ENCODE measurements around the gene F12.

Gene F12

DNA sequence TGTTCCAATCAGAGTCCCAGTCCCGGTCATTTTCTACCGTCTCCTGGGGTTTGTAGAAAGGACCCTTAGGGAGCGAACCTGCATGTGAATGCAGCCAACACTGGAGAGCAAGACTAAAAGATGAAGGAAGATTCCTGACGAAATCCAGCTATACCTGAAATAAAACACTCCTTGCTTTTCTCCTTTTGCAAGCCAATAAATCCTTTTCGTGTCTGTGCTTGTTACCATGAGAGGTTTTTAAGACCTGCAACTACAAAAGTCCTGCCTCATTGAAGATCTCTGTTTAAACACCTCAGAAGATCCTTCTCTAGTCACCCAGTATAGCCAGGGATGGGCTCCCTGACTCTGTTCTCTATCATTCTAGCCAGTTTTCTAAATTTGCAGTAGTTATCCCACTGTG lies 35.2 kb downstream of the F12 start:
- peaks cover 0 to 4% of the 10 kb centered on the region in 2 donors for H3K36me3 ChIP-seq (ENCODE audit: control insufficient read depth in 2 of 2, insufficient read depth in 2 of 2, low read length in 2 of 2)
- H3K27ac ChIP-seq (ENCODE audit: low read depth in 2 of 2, low read length in 2 of 2), result no peak overlapping the region
- no peaks in the 10 kb centered on the region for H3K27me3 ChIP-seq (ENCODE audit: control insufficient read depth in 2 of 2, insufficient read depth in 2 of 2, low read length in 2 of 2)
- no peak overlapping the region for H3K4me3 ChIP-seq (ENCODE audit: low read length in 2 of 2)
- no peaks in the 10 kb centered on the region for H3K9me3 ChIP-seq (ENCODE audit: control insufficient read depth in 2 of 2, low read length in 2 of 2)
- no peak overlapping the region for H3K9ac ChIP-seq (ENCODE audit: low read depth in 1 of 2, low read length in 2 of 2)
- H3K4me1 ChIP-seq (ENCODE audit: control insufficient read depth in 2 of 2, insufficient read depth in 2 of 2, low read length in 2 of 2), result peaks cover 9 to 13% of the 10 kb centered on the region in 2 donors

DNA sequence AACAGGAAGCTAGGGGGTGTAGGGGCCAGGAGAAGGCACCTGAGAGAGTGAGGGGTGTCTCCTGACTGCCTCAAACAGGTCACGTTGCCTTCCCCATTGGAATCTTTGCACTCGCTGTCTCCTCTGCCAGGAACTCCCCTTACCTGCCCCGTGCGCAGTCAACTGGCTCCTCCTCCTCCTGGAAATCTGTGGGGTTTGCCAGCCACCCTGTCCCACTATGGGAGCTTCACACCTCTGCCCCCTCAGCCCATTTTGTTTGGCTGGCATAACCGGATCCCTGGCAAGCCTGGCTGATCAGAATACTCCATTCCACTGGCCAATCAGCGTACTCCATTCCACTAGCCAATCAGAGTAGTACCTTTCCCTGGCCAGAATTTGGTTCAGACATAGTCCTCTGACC lies 35.6 kb downstream of the F12 start:
- H3K9me3 ChIP-seq (ENCODE audit: control insufficient read depth in 2 of 2, low read length in 2 of 2), result no peaks in the 10 kb centered on the region
- no peak overlapping the region for H3K27ac ChIP-seq (ENCODE audit: low read depth in 2 of 2, low read length in 2 of 2)
- H3K27me3 ChIP-seq (ENCODE audit: control insufficient read depth in 2 of 2, insufficient read depth in 2 of 2, low read length in 2 of 2), result no peaks in the 10 kb centered on the region
- H3K36me3 ChIP-seq (ENCODE audit: control insufficient read depth in 2 of 2, insufficient read depth in 2 of 2, low read length in 2 of 2), result peaks cover 0 to 4% of the 10 kb centered on the region in 2 donors
- H3K4me3 ChIP-seq (ENCODE audit: low read length in 2 of 2), result no peak overlapping the region
- H3K9ac ChIP-seq (ENCODE audit: low read depth in 1 of 2, low read length in 2 of 2), result no peak overlapping the region
- H3K4me1 ChIP-seq (ENCODE audit: control insufficient read depth in 2 of 2, insufficient read depth in 2 of 2, low read length in 2 of 2), result peaks cover 9 to 17% of the 10 kb centered on the region in 2 donors

DNA sequence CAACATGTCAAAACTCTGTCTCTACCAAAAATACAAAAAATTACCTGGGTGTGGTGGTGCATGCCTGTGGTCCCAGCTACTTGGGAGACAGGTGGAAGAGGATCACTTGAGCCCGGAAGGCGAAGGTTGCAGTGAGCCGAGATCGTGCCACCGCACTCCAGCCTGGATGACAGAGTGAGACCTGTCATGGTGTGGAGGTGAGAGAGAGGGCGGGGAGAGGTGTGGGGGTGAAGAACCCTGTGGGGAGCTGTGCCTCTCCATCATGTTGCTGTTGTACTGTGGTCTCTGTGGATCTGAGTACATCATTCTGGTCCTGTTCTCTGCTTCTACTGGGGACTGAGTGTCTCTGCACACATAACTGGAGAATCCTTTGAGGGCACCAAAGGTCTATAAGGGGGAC lies 36.5 kb downstream of the F12 start:
- Histone ChIP-seq H3K36me3 (ENCODE audit: control insufficient read depth in 2 of 2, insufficient read depth in 2 of 2, low read length in 2 of 2) (peaks cover 0 to 11% of the 10 kb centered on the region in 2 donors), H3K9ac (ENCODE audit: low read depth in 1 of 2, low read length in 2 of 2) (no peak overlapping the region), H3K9me3 (ENCODE audit: control insufficient read depth in 2 of 2, low read length in 2 of 2) (no peaks in the 10 kb centered on the region), H3K4me1 (ENCODE audit: control insufficient read depth in 2 of 2, insufficient read depth in 2 of 2, low read length in 2 of 2) (peaks cover 9 to 17% of the 10 kb centered on the region in 2 donors), H3K27ac (ENCODE audit: low read depth in 2 of 2, low read length in 2 of 2) (no peak overlapping the region), H3K4me3 (ENCODE audit: low read length in 2 of 2) (no peak overlapping the region), H3K27me3 (ENCODE audit: control insufficient read depth in 2 of 2, insufficient read depth in 2 of 2, low read length in 2 of 2) (no peaks in the 10 kb centered on the region)

DNA sequence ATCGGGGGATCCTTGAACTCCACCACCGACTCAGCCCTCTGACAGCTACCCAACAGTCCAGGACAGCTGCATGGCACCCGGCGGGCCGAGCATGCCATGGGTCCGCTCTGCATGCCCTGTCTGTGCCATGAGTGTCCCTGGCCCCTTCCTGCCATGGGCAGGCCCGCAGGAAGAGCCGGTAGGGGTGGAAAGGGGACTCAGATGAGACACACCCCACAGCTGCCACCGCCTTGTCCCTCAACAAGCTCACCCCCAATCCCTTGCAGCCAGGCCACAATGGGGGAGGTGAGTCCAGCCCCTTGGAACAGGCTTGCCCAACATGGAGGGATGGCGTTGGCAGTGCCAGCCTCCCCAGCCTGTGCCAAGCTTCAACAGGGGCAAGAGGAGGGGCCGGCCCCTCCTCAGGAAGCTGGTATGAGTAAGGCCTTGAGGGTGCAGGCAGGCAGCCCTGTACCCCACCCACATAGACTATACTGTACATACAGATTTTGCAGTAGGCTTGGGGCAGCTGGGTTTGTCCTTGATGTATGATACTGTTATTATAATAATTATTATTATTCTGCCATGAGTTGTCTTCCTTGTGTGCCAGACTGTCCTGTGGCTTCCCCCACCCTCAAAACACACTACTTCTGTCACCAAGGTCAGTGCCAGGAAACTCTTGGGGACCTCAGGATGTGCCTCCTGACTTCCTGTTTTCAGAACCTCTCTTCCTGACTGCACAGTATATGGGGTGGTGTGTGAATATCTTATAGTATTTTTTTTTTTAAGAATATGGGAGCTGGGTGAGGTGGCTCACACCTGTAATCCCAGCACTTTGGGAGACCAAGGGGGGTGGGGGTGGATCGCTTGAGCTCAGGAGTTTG lies 37.1 kb downstream of the F12 start:
- no peaks in the 10 kb centered on the region for H3K9me3 ChIP-seq (ENCODE audit: control insufficient read depth in 2 of 2, low read length in 2 of 2)
- peaks cover 13 to 22% of the 10 kb centered on the region in 2 donors for H3K4me1 ChIP-seq (ENCODE audit: control insufficient read depth in 2 of 2, insufficient read depth in 2 of 2, low read length in 2 of 2)
- peaks cover 0 to 11% of the 10 kb centered on the region in 2 donors for H3K36me3 ChIP-seq (ENCODE audit: control insufficient read depth in 2 of 2, insufficient read depth in 2 of 2, low read length in 2 of 2)
- H3K4me3 ChIP-seq (ENCODE audit: low read length in 2 of 2), result no peak overlapping the region
- H3K9ac ChIP-seq (ENCODE audit: low read depth in 1 of 2, low read length in 2 of 2), result no peak overlapping the region
- H3K27ac ChIP-seq (ENCODE audit: low read depth in 2 of 2, low read length in 2 of 2), result no peak overlapping the region
- no peaks in the 10 kb centered on the region for H3K27me3 ChIP-seq (ENCODE audit: control insufficient read depth in 2 of 2, insufficient read depth in 2 of 2, low read length in 2 of 2)

DNA sequence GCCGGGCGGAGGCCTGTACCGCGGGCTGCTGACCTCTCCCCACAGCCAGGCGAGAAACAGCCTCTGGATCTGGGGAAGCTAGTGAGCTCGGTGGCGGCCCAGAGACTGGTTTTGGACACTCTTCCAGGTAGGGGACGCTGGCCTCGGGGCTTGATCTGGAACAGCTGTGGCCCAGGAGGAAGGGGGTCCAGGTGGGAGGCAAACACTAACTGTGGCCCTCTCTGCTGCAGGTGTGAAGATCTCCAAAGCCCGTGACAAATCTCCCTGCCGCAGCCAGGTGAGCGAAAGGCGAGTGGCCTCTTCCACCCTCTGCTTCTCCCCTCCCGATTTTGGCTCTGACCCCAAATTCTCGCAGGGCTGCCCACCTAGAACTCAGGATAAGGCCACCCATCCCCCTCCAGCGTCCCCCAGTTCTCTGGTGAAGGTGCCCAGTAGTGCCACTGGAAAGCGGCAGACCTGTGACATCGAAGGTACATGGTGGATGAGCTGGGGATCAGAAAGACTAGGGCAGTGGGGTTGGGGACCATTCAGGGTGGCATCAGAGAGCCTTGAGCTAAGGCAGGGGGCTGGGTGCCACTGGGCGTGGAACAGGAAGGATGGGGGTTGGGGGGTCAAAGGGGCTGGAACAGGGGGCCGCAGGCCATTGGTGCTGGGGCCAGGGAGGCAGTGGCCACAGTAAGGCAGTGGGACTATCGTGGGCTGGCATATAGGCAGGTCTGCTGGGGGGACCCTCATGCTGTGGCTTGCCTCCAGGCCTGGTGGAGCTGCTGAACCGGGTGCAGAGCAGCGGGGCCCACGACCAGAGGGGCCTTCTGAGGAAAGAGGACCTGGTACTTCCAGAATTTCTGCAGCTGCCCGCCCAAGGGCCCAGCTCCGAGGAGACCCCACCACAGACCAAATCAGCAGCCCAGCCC lies 38.0 kb downstream of the F12 start:
- Histone ChIP-seq H3K27me3 (ENCODE audit: control insufficient read depth in 2 of 2, insufficient read depth in 2 of 2, low read length in 2 of 2) (no peaks in the 10 kb centered on the region), H3K4me1 (ENCODE audit: control insufficient read depth in 2 of 2, insufficient read depth in 2 of 2, low read length in 2 of 2) (peaks cover 19 to 24% of the 10 kb centered on the region in 2 donors), H3K9ac (ENCODE audit: low read depth in 1 of 2, low read length in 2 of 2) (peak overlapping the region; percentile 26 to 61), H3K36me3 (ENCODE audit: control insufficient read depth in 2 of 2, insufficient read depth in 2 of 2, low read length in 2 of 2) (peaks cover 0 to 11% of the 10 kb centered on the region in 2 donors), H3K9me3 (ENCODE audit: control insufficient read depth in 2 of 2, low read length in 2 of 2) (no peaks in the 10 kb centered on the region), H3K4me3 (ENCODE audit: low read length in 2 of 2) (peak overlapping the region; percentile 59 to 63), H3K27ac (ENCODE audit: low read depth in 2 of 2, low read length in 2 of 2) (peak overlapping the region in 1 of 2 donors; percentile 31)

DNA sequence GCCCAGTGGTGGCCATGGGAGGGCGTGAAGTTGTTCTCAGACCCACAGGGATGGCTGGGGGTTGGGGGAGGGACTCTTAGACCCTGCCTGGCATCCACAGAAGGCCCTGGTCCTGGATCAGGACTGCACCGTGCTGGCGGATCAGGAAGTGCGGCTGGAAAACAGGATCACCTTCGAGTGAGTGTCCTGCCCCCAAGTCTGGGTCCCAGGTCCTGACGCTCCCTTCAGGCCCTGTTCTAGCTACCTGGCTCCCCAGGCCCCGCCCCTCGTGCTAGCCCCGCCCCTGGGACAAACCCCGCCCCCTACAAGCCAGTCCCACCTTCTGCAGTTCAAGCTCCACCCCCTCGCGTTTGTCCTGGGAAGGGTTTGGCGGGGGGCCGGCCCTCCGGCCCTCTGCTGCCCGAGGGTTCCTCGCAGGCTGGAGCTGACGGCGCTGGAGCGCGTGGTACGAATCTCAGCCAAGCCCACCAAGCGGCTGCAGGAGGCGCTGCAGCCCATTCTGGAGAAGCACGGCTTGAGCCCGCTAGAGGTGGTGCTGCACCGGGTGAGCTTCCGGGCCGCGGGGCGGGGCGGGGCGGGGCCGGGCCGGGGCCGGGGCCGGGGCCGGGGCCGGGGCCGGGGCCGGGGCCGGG lies 38.8 kb downstream of the F12 start:
- peaks cover 24 to 26% of the 10 kb centered on the region in 2 donors for H3K4me1 ChIP-seq (ENCODE audit: control insufficient read depth in 2 of 2, insufficient read depth in 2 of 2, low read length in 2 of 2)
- no peak overlapping the region for H3K9ac ChIP-seq (ENCODE audit: low read depth in 1 of 2, low read length in 2 of 2)
- peak overlapping the region; percentile 27 to 63 for H3K4me3 ChIP-seq (ENCODE audit: low read length in 2 of 2)
- H3K9me3 ChIP-seq (ENCODE audit: control insufficient read depth in 2 of 2, low read length in 2 of 2), result no peaks in the 10 kb centered on the region
- peaks cover 0 to 11% of the 10 kb centered on the region in 2 donors for H3K36me3 ChIP-seq (ENCODE audit: control insufficient read depth in 2 of 2, insufficient read depth in 2 of 2, low read length in 2 of 2)
- peak overlapping the region in 1 of 2 donors; percentile 12 for H3K27ac ChIP-seq (ENCODE audit: low read depth in 2 of 2, low read length in 2 of 2)
- no peaks in the 10 kb centered on the region for H3K27me3 ChIP-seq (ENCODE audit: control insufficient read depth in 2 of 2, insufficient read depth in 2 of 2, low read length in 2 of 2)

DNA sequence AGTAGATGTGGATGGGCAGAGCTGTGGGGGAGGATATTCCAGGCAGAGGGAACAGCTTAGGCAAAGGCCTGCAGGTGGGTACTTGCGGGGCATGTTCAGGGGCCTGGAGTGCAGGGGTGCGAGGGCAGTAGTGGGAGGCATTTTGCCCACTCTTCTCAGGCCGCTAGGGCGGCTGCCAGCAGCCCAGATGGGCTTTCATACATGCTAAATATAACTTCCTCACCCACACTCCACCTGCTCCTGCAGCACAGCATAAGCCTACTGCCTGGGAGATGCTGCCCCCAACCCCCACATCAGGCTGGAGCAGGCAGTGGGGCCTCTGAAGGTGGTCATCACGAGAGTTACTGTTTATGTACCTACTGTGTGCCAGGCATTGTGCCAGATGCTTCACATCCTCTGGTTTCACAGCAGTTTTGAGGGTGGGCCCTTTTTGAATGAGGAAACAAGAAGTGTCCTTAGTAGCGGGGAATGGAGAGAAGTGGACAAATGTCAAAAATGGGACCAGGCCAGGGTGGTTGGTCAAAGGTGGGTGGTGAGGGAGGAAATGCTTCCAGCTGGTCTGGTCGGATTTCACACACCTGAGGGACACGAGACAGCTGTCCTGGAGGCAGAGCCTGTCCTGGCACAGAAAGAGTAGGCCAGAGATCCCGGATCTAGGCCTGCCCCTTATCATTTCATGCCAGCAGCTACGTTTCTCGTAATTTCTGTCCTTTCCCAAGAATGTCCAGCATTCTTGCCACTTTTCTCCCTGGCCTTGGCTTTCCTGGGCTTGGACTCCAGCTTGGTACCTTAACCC lies 39.5 kb downstream of the F12 start:
- H3K36me3 ChIP-seq (ENCODE audit: control insufficient read depth in 2 of 2, insufficient read depth in 2 of 2, low read length in 2 of 2), result peaks cover 0 to 11% of the 10 kb centered on the region in 2 donors
- H3K27me3 ChIP-seq (ENCODE audit: control insufficient read depth in 2 of 2, insufficient read depth in 2 of 2, low read length in 2 of 2), result no peaks in the 10 kb centered on the region
- peaks cover 26 to 27% of the 10 kb centered on the region in 2 donors for H3K4me1 ChIP-seq (ENCODE audit: control insufficient read depth in 2 of 2, insufficient read depth in 2 of 2, low read length in 2 of 2)
- no peak overlapping the region for H3K4me3 ChIP-seq (ENCODE audit: low read length in 2 of 2)
- H3K27ac ChIP-seq (ENCODE audit: low read depth in 2 of 2, low read length in 2 of 2), result no peak overlapping the region
- peak overlapping the region in 1 of 2 donors; percentile 21 for H3K9ac ChIP-seq (ENCODE audit: low read depth in 1 of 2, low read length in 2 of 2)
- H3K9me3 ChIP-seq (ENCODE audit: control insufficient read depth in 2 of 2, low read length in 2 of 2), result no peaks in the 10 kb centered on the region

DNA sequence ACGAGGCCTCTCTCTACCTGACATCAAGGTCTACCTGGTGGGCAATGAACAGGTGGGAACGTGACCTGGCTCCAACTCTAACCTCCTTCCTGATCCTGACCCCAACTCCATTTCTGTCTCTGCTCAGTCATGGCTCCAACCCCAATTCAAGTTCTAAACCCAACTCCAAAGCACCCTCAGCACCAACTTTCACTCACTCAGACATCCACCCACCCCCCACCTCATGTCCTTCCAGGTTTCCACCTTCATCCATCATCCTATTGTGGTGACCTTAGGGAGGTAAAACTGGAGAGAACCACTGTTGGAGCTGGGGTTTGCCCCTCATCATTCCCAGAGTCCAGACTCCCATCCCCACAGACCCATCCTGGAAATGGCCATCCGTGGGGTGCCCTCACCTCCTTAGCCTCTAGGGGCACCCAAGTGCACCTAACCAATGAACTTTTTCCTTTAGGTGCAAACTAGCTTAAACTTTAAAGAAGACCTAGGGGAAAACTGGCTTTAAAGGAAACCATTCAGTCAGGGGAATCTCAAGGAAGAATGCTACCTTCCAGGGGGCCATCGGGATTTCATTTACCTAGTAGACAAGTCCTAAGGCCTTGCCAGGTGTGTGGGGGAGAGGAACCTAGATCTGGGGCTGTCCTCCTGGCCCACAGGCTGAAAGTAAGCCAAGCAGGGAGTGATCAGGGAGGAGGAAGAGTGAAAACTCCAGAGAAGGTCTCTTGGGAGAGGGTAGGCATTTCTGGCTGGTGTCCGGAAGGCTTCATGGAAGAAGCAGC lies 40.3 kb downstream of the F12 start:
- no peaks in the 10 kb centered on the region for H3K27me3 ChIP-seq (ENCODE audit: control insufficient read depth in 2 of 2, insufficient read depth in 2 of 2, low read length in 2 of 2)
- H3K9me3 ChIP-seq (ENCODE audit: control insufficient read depth in 2 of 2, low read length in 2 of 2), result no peaks in the 10 kb centered on the region
- peaks cover 27 to 29% of the 10 kb centered on the region in 2 donors for H3K4me1 ChIP-seq (ENCODE audit: control insufficient read depth in 2 of 2, insufficient read depth in 2 of 2, low read length in 2 of 2)
- no peak overlapping the region for H3K27ac ChIP-seq (ENCODE audit: low read depth in 2 of 2, low read length in 2 of 2)
- H3K9ac ChIP-seq (ENCODE audit: low read depth in 1 of 2, low read length in 2 of 2), result no peak overlapping the region
- no peak overlapping the region for H3K4me3 ChIP-seq (ENCODE audit: low read length in 2 of 2)
- H3K36me3 ChIP-seq (ENCODE audit: control insufficient read depth in 2 of 2, insufficient read depth in 2 of 2, low read length in 2 of 2), result peaks cover 0 to 11% of the 10 kb centered on the region in 2 donors

Measured in mucosa of rectum (tissue), 2 donors.